Ectodermal cell (in vitro differentiated cells): Measurements from ENCODE around the gene IFIT1B.
"Not testable (repeated sequence)": the region's sequence is repeated elsewhere in the genome, so short reads cannot be mapped to it uniquely, and the experiment has no call there.

Source experiments
- H3K27ac ChIP-seq: 2 replicates; pipeline ENCODE4 v1.7.0; 2013; ENCODE audit warnings: mild to moderate bottlenecking, low read depth, low read length; ENCODE audit not compliant: insufficient read depth, poor library complexity, severe bottlenecking
- H3K27me3 ChIP-seq: 2 replicates; pipeline ENCODE4 v1.7.0; 2013; ENCODE audit warnings: mild to moderate bottlenecking, low read length; ENCODE audit not compliant: insufficient read depth, control insufficient read depth, poor library complexity, severe bottlenecking
- H3K36me3 ChIP-seq: one replicate; pipeline ENCODE4 v1.7.0; 2013; ENCODE audit warnings: low read length; ENCODE audit not compliant: control insufficient read depth, insufficient read depth
- H3K4me1 ChIP-seq: one replicate; pipeline ENCODE4 v1.7.0; 2013; ENCODE audit warnings: low read length; ENCODE audit not compliant: control insufficient read depth, insufficient read depth
- H3K4me3 ChIP-seq: 2 replicates; pipeline ENCODE4 v1.7.0; 2013; ENCODE audit warnings: low read depth, low read length, control low read depth; ENCODE audit not compliant: insufficient read depth
- H3K9me3 ChIP-seq: 2 replicates; pipeline ENCODE4 v1.7.0; 2013; ENCODE audit warnings: mild to moderate bottlenecking, low read length, moderate library complexity; ENCODE audit not compliant: control insufficient read depth
- WGBS, 2 experiments: methylation state at CpG; one replicate each; pipeline ENCODE4 v1.1.7; 2013; ENCODE audit warnings: missing lambda C conversion rate in 2 of 2; 5-methylcytosine and 5-hydroxymethylcytosine counted together

The IFIT1B gene

DNA sequence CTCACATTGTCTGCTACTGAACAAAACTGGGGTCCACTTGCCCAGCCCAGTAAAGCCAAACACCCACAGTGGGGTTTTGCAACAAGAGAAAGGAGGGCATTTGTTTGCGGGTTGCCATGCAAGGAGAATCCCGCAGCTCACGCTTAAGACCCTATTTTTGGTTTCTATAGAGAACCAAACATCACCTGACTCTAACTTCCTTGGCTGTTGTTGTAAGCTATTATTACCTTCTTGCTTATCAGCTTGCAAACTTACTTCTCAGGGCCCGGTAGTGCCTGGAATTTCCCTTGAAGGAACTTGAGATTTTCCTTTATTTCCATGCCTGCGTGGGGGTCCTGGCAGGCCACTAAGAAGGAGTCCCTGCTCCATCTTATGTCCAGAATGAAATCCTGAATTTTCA is 29.4 kb upstream of the IFIT1B start:
- H3K27me3 ChIP-seq, result no peaks in the 10 kb centered on the region
- H3K36me3 ChIP-seq, result no peaks in the 10 kb centered on the region
- H3K4me1 ChIP-seq, result peaks cover 25% of the 10 kb centered on the region
- no peaks in the 10 kb centered on the region for H3K9me3 ChIP-seq
- WGBS, 2 experiments, result 51 to 56% methylated on average over 5 of the region's 5 CpGs
- H3K27ac ChIP-seq, result no peak overlapping the region
- H3K4me3 ChIP-seq, result no peak overlapping the region

DNA sequence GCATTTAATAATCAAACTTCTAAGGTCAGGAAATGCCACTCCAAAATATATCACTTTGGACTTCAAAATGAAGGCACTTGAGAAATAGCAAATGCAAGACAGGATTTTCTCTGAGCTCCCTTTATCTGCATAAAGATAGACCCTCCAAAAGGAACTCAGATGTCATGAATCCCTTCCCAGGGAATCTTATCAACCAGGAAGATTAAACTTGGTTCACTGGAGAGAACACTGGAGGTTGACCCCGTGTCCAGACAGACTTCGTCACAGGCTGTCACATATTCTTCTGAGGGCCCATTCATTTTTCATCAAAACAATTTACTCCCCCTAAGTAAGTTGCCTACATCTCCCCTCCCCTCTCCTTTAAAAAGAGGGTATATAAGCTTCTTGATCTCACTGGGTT is 28.9 kb upstream of the IFIT1B start:
- Histone ChIP-seq H3K27ac (no peak overlapping the region), H3K27me3 (no peaks in the 10 kb centered on the region), H3K36me3 (no peaks in the 10 kb centered on the region), H3K4me3 (no peak overlapping the region), H3K9me3 (no peaks in the 10 kb centered on the region), H3K4me1 (peaks cover 25% of the 10 kb centered on the region)
- 91 to 93% methylated on average over 2 of the region's 2 CpGs for WGBS, 2 experiments

DNA sequence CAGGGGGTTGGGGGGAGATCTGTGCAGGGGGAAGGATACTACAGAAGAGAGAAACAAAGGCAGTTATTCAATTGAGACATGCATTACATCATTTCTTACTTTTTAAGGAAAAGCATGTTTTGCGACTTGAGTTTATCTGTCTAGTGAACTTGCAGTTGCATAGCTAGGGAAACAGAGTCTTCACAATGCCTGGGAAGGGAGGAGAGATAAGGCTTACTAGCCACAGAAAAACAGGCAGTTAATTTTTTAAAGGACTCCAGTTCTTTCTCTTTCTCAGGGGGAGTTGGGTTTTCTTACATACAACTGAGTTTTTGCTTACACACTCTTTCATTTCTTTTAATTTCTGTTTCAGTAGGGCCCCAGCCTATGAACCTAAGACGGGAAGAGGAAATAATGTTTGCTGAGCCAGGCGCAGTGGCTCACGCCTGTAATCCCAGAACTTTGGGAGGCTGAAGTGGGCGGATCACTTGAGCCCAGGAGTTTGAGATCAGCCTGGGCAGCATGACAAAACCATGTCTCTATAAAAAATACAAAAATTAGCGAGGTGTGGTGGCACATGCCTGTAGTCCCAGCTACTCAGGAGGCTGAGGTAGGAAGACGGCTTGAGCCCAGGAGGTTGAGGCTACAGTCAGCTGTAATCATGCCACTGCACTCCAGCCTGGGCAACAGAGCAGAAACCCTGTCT is 27.1 kb upstream of the IFIT1B start:
- H3K9me3 ChIP-seq, H3K4me3 ChIP-seq, H3K36me3 ChIP-seq, H3K27me3 ChIP-seq, H3K27ac ChIP-seq: not testable (repeated sequence)
- peaks cover 25% of the 10 kb centered on the region for H3K4me1 ChIP-seq
- WGBS, 2 experiments, result 85 to 90% methylated on average over 7 of the region's 7 CpGs

DNA sequence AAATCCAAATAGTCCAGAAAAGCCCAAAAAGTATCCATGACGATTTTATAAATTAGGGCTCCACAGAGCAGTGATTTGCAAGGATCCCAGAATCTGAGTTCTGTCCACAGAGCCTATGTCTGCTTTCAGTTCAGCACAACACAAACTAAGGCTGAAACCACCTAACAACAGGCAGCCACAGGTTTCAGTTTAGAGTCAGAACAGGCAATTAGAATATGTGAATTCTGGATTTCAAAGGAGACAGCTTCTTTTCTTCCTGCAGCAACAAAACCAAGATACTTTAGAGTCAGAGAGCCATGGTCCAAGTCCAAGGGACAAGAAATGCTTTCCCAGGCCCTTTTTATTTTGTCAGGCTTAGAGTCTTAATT is 26.5 kb upstream of the IFIT1B start:
- Histone ChIP-seq H3K27ac (no peak overlapping the region), H3K4me3 (no peak overlapping the region), H3K27me3 (no peaks in the 10 kb centered on the region), H3K4me1 (peaks cover 20% of the 10 kb centered on the region), H3K36me3 (no peaks in the 10 kb centered on the region), H3K9me3 (no peaks in the 10 kb centered on the region)
- 82 to 89% methylated on average over 1 of the region's 1 CpG for WGBS, 2 experiments

DNA sequence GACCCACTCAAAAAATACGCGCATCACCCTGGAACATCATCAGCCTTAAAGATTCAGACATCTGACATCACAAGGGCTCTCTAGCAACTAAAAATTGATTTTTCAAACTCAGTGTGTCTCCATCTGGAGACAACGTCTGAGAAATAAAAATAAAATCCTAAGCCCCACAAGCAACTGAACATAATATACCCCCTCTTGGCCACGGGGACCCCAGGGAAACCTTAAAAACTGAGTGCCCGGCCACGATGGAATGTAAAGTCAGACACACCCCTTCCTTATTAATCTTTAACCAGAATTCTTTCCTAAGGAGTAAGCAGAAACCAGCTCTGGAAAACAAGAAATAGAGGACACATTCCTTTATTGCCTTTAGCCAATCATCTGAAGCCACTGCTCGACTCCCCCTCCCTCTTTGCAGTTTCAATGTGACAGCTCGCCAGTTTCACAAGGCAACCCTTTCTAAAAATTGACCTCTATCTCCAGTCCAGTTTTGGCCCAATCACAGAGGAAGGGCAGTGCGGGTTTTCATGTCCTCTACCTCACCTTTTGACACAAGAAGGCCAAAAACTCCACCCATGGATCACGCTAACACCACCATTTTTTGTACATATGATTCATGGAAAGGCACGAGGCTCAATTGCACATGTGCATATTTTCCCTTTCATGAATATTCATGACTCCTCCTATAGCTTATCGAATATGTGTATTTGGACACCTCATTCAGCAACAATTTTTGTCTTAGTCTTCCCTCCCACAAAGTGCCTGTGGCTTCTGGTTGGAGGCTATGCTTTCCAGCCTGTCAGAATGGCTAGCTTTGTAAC is 25.9 kb upstream of the IFIT1B start:
- no peaks in the 10 kb centered on the region for H3K36me3 ChIP-seq
- H3K4me1 ChIP-seq, result peaks cover 14% of the 10 kb centered on the region
- H3K27me3 ChIP-seq, result no peaks in the 10 kb centered on the region
- H3K27ac ChIP-seq, result no peak overlapping the region
- WGBS, 2 experiments, result 84 to 85% methylated on average over 12 of the region's 12 CpGs
- no peaks in the 10 kb centered on the region for H3K9me3 ChIP-seq
- H3K4me3 ChIP-seq, result no peak overlapping the region

DNA sequence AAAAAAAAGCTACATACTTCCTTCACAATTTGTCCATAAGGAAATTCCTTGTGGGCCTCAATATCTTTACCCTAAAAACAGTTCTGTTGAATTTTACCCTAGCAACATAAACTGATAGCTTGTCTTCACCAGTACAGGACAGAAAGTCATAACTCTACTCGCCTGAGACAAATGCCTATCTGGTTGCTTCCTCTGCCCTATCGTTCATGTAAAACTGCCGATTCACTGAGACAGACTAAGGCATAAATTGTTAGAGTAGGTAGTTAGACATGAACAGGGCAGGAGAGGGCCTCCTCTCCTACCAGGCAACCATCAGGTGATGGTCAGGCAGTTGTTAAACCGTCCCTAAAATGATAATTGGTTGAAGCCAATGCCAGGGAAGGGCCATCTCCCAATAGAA is 25.1 kb upstream of the IFIT1B start:
- Histone ChIP-seq H3K4me3 (no peak overlapping the region), H3K36me3 (no peaks in the 10 kb centered on the region), H3K4me1 (peaks cover 10% of the 10 kb centered on the region), H3K9me3 (no peaks in the 10 kb centered on the region), H3K27me3 (no peaks in the 10 kb centered on the region), H3K27ac (no peak overlapping the region)
- WGBS, 2 experiments, result 94 to 96% methylated on average over 4 of the region's 4 CpGs

DNA sequence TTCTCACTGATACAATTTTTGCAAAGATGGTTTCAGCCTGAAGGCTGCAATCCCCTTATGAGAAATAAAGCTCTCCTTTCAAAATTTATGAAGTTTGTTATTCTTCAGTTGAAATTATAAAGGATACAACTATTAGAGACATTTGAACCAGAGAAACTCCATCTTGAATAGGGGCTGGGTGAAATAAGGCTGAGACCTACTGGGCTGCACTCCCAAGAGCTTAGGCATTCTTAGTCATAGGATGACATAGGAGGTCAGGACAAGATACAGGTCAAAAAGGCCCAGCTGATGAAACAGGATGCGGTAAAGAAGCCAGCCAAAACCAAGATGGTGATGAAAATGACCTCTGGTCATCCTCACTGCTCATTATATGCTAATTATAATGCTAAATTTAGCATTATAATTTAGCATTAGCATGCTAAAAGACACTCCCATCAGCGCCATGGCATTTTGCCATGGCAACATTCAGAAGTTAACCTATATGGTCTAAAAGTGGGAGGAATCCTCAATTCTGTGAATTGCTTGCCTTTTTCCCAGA is 22.4 kb upstream of the IFIT1B start:
- Histone ChIP-seq H3K4me3 (no peak overlapping the region), H3K9me3 (no peaks in the 10 kb centered on the region), H3K27me3 (no peaks in the 10 kb centered on the region), H3K4me1 (no peaks in the 10 kb centered on the region), H3K36me3 (no peaks in the 10 kb centered on the region), H3K27ac (no peak overlapping the region)
- 91 to 100% methylated on average over 2 of the region's 2 CpGs for WGBS, 2 experiments

DNA sequence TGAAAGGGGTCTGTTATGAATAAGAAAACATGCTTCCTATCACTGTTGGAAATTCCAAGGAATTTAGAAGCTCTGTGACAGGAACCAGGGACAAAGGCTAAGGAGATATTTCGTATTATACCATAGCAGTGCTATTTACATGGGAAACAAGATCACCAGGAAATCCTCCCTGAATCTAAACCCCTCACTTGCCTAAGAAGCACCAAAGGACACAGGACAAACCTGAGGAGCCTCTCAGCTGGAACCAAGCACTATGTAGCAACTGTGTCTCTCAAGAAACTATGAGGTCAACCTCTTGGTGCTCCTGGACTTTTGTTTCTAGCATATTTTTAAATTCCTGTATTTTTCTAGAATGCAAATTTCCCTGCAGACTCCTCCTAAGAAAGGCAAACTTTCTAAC is 20.8 kb upstream of the IFIT1B start:
- 83 to 87% methylated on average over 1 of the region's 1 CpG for WGBS, 2 experiments
- H3K27me3 ChIP-seq, result no peaks in the 10 kb centered on the region
- H3K4me1 ChIP-seq, result no peaks in the 10 kb centered on the region
- no peaks in the 10 kb centered on the region for H3K36me3 ChIP-seq
- H3K27ac ChIP-seq, result no peak overlapping the region
- H3K9me3 ChIP-seq, result no peaks in the 10 kb centered on the region
- no peak overlapping the region for H3K4me3 ChIP-seq

DNA sequence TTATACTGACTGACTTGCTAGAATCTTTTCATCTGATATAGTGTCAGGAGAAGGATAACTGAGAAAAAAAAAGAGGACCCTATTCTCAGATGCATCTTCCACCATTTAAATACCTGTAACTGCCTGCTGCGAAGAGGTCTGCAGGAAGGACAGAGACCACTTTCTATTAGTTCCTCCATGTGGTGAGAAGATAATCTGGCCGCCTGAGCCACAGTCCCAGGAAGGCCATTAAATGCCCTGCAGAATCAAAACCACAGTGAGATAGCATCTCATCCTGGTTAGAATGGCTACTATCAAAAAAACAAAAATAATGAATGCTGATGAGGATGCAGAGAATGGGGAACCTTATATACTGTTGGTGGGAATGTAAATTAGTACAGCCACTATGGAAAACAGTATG is 19.9 kb upstream of the IFIT1B start:
- no peaks in the 10 kb centered on the region for H3K4me1 ChIP-seq
- H3K9me3 ChIP-seq, result no peaks in the 10 kb centered on the region
- WGBS, 2 experiments, result 89 to 93% methylated on average over 2 of the region's 2 CpGs
- H3K36me3 ChIP-seq, result no peaks in the 10 kb centered on the region
- H3K4me3 ChIP-seq, result no peak overlapping the region
- H3K27me3 ChIP-seq, result no peaks in the 10 kb centered on the region
- no peak overlapping the region for H3K27ac ChIP-seq

DNA sequence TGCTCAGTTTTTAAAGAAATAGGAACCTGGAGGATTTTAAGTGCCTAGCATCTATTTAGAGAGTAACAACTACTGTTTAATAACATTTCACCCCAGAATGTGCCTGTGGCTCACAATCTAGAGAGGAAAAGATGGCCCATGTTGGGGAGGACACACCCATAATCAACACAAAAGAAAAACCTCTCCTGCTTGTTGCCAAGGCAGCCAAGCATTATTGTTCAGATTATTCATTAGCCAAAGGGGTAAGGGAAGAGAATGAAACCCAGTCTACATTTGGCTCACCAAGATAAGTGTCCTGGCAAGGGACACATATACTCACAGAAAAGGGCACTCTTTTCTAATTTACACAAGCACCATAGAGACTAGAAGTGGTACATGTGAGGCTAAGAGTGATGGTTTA is 17.7 kb upstream of the IFIT1B start:
- Histone ChIP-seq H3K36me3 (no peaks in the 10 kb centered on the region), H3K4me1 (no peaks in the 10 kb centered on the region), H3K4me3 (no peak overlapping the region), H3K27me3 (no peaks in the 10 kb centered on the region), H3K9me3 (no peaks in the 10 kb centered on the region), H3K27ac (no peak overlapping the region)
